Caco-2 (cell line): ENCODE data around the gene MYO7B. TPM values are rescaled to one million over a fixed set of nuclear protein-coding genes. Genes with fewer than 3 reads are reported as not detected.

Experiments
- BruUV-seq: library from RNA; stranded (reverse); fragments of 400-500 nt; replicated peaks from 2 replicates; lab custom pipeline; 2021; lab: Mats Ljungman, UMichigan
- CTCF ChIA-PET: fragments of 300-600 bp; sonication (Branson Sonifier 250); formaldehyde crosslinking; loops from one replicate; lab custom pipeline; 2022; ENCODE audit warnings: antibody characterized with exemption; lab: Charles Lee
- POLR2A ChIA-PET: fragments of 300-600 bp; sonication (Branson Sonifier 250); formaldehyde crosslinking; loops from one replicate; lab custom pipeline; 2022; ENCODE audit warnings: antibody characterized with exemption; lab: Charles Lee
- DNase-seq, 2 experiments: peaks; one replicate each; pipeline versions ENCODE4 v3.0.0 to v3.0.0-alpha.2; 2020 to 2022
- H3K27me3 ChIP-seq: replicated peaks from 2 replicates; pipeline ENCODE4 v1.6.0; 2011; ENCODE audit warnings: low read length; ENCODE audit not compliant: control insufficient read depth, insufficient read depth
- H3K36me3 ChIP-seq: 2 replicates; pipeline ENCODE4 v1.5.1; 2011; ENCODE audit warnings: low read length; ENCODE audit not compliant: control insufficient read depth, insufficient read depth
- H3K4me1 ChIP-seq: fragments of 250-450 bp; sonication (Bioruptor Pico); 2 replicates; pipeline ENCODE4 v1.5.1; 2020; ENCODE audit warnings: mild to moderate bottlenecking
- H3K4me3 ChIP-seq: 2 replicates; pipeline ENCODE4 v1.5.1; 2011; ENCODE audit warnings: low read depth, mild to moderate bottlenecking, control low read depth, low read length
- H3K9me3 ChIP-seq: fragments of 250-450 bp; sonication (Bioruptor Pico); 2 replicates; pipeline ENCODE4 v1.5.1; 2020; ENCODE audit warnings: mild to moderate bottlenecking, moderate library complexity
- H3K27ac Mint-ChIP-seq: one replicate; pipeline ENCODE4 v1.8.0; 2022; ENCODE audit warnings: mixed read lengths; ENCODE audit not compliant: unreplicated experiment
- H3K27me3 Mint-ChIP-seq: one replicate; pipeline ENCODE4 v1.8.0; 2022; ENCODE audit warnings: mixed read lengths; ENCODE audit not compliant: insufficient read depth, unreplicated experiment
- H3K36me3 Mint-ChIP-seq: one replicate; pipeline ENCODE4 v1.8.0; 2022; ENCODE audit warnings: mild to moderate bottlenecking, mixed read lengths; ENCODE audit not compliant: insufficient read depth, unreplicated experiment
- H3K4me1 Mint-ChIP-seq: one replicate; pipeline ENCODE4 v1.8.0; 2022; ENCODE audit warnings: low read depth, mixed read lengths; ENCODE audit not compliant: unreplicated experiment
- H3K4me3 Mint-ChIP-seq: one replicate; pipeline ENCODE4 v1.8.0; 2022; ENCODE audit warnings: mild to moderate bottlenecking, moderate library complexity, mixed read lengths; ENCODE audit not compliant: unreplicated experiment
- H3K9me3 Mint-ChIP-seq: one replicate; pipeline ENCODE4 v1.8.0; 2022; ENCODE audit warnings: mixed read lengths; ENCODE audit not compliant: unreplicated experiment
- CTCF ChIP-seq, 2 experiments: fragments of 200-600 bp in 1 of 2; IDR thresholded peaks; 1 replicate in 1 of 2; 2 replicates in 1 of 2; pipeline versions ENCODE4 v1.5.1 to v1.8.0; 2011 to 2022; ENCODE audit warnings: antibody characterized with exemption in 1 of 2, control low read depth in 1 of 2, inconsistent platforms in 1 of 2, low read depth in 1 of 2, low read length in 1 of 2, mild to moderate bottlenecking in 1 of 2, moderate library complexity in 1 of 2; ENCODE audit not compliant: insufficient read depth in 1 of 2, severe bottlenecking in 1 of 2, unreplicated experiment in 1 of 2
- intact Hi-C: fragments of 100-400 bp; cut with micrococcal nuclease; formaldehyde crosslinking; loops from one replicate; pipeline ENCODE4 v1.10.0; 2022; ENCODE audit not compliant: unreplicated experiment
- total RNA-seq: library from RNA; stranded (reverse); gene quantifications from 2 replicates; pipeline ENCODE4 v1.2.3, GENCODE V29; 2022

The MYO7B gene
- total RNA-seq, 1 experiment from 2014 or later: 0.27 TPM

GRCh38 chr2:127681976-127682857, 146.7 kb downstream of the MYO7B start:
- Mint-ChIP-seq H3K4me1 (no peaks in the 10 kb centered on the region), H3K27ac (no peak overlapping the region), H3K4me3 (no peak overlapping the region), H3K36me3 (no peaks in the 10 kb centered on the region), H3K9me3 (no peaks in the 10 kb centered on the region), H3K27me3 (peaks cover 5% of the 10 kb centered on the region)
- H3K36me3 ChIP-seq: no peaks in the 10 kb centered on the region
- no peaks in the 10 kb centered on the region for H3K27me3 ChIP-seq
- no peaks in the 10 kb centered on the region for H3K4me1 ChIP-seq
- DNase-seq: no peak
- H3K9me3 ChIP-seq: no peaks in the 10 kb centered on the region
- POLR2A ChIA-PET: no interaction called here
- TF ChIP-seq CTCF (IDR thresholded peaks at IDR 0.05; ENCODE audit: insufficient read depth in 1 of 2, low read depth in 1 of 2, low read length in 1 of 2, severe bottlenecking in 1 of 2, unreplicated experiment in 1 of 2): no peak
- BruUV-seq: no TSS peak
- H3K4me3 ChIP-seq: no peak overlapping the region
- CTCF ChIA-PET: interaction anchor here (0.6 to 1.5 kb wide), 3 partner anchors 19 to 111 kb away, joined by 3 to 5 read pairs (median 4); partner anchors contain the start of gene SFT2D3
- intact Hi-C loops: no loop called here

- intact Hi-C loops: no loop called here
- Mint-ChIP-seq H3K27ac (no peak overlapping the region), H3K27me3 (peaks cover 3% of the 10 kb centered on the region), H3K4me1 (no peaks in the 10 kb centered on the region), H3K36me3 (no peaks in the 10 kb centered on the region), H3K9me3 (no peaks in the 10 kb centered on the region), H3K4me3 (no peak overlapping the region)
- CTCF ChIA-PET: interaction anchor here (1.2 to 1.5 kb wide), 2 partner anchors 18 to 92 kb away, joined by 3 to 4 read pairs; partner anchors contain the start of gene SFT2D3
- DNase-seq: no peak
- H3K36me3 ChIP-seq: no peaks in the 10 kb centered on the region
- H3K27me3 ChIP-seq: no peaks in the 10 kb centered on the region
- H3K4me1 ChIP-seq: no peaks in the 10 kb centered on the region
- POLR2A ChIA-PET: no interaction called here
- no peak overlapping the region for H3K4me3 ChIP-seq
- BruUV-seq: no TSS peak
- H3K9me3 ChIP-seq: 0 out of 2 replicates have a peak, but pooled peaks cover 2% of the 10 kb centered on the region
- TF ChIP-seq CTCF (IDR thresholded peaks at IDR 0.05; ENCODE audit: insufficient read depth in 1 of 2, low read depth in 1 of 2, low read length in 1 of 2, severe bottlenecking in 1 of 2, unreplicated experiment in 1 of 2): no peak
These were observed 147.6 kb downstream of the MYO7B start for GRCh38 chr2:127683056-127683455.

- no peak overlapping the region for H3K27ac Mint-ChIP-seq
- CTCF ChIA-PET: interaction anchor here (1.5 kb wide), 1 partner anchor 92 kb away, joined by 3 read pairs; no protein-coding TSS in a partner anchor
- no TSS peak for BruUV-seq
These were observed 148.3 kb downstream of the MYO7B start for GRCh38 chr2:127683757-127684156.

More at GRCh38 chr2:127683757-127684156, 148.3 kb downstream of the MYO7B start:
- Mint-ChIP-seq H3K9me3 (no peaks in the 10 kb centered on the region), H3K27me3 (peaks cover 3% of the 10 kb centered on the region), H3K4me1 (no peaks in the 10 kb centered on the region), H3K36me3 (no peaks in the 10 kb centered on the region), H3K4me3 (no peak overlapping the region)
- no peak for DNase-seq
- no peak overlapping the region for H3K4me3 ChIP-seq
- H3K36me3 ChIP-seq: no peaks in the 10 kb centered on the region
- TF ChIP-seq CTCF (IDR thresholded peaks at IDR 0.05; ENCODE audit: insufficient read depth in 1 of 2, low read depth in 1 of 2, low read length in 1 of 2, severe bottlenecking in 1 of 2, unreplicated experiment in 1 of 2): no peak
- no peaks in the 10 kb centered on the region for H3K4me1 ChIP-seq
- intact Hi-C loops: no loop called here
- 0 out of 2 replicates have a peak, but pooled peaks cover 7% of the 10 kb centered on the region for H3K9me3 ChIP-seq
- H3K27me3 ChIP-seq: no peaks in the 10 kb centered on the region
- POLR2A ChIA-PET: no interaction called here
